Central memory CD4-positive, alpha-beta T cell (primary cell): ENCODE data around the gene FKTN.

Experiments used
- DNase-seq: peaks from one replicate; pipeline ENCODE4 v3.0.0; 2022

Gene FKTN

GRCh38 chr9:105633411-105633810 is 75.5 kb downstream of the FKTN start:
- no peak for DNase-seq

DNA sequence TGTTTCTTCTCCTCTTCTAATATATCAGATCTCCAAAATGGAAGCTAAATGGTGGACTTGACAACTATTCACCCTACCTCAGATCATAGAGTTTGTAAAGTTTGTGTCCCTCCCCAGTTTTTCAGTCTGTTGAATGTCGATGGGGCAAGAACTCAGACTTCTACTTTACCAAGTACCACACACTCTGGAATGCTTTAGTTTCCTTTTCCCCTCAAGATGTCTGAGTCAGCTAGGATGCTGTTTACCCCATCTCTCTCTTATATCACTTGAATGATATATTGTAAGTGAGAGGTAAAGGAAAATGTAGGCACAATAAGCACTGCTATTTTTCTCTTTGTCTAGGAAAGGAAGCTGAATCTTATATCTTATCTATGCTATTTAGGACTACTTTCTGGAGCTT is 78.4 kb downstream of the FKTN start:
- no peak for DNase-seq

- no peak for DNase-seq
Observed at GRCh38 chr9:105637787-105638395, 80.0 kb downstream of the FKTN start.

- DNase-seq = no peak
Observed at GRCh38 chr9:105639936-105640335, 82.0 kb downstream of the FKTN start.

- DNase-seq = no peak
Observed at GRCh38 chr9:105643795-105644194, 85.9 kb downstream of the FKTN start.

GRCh38 chr9:105646879-105647594 is 89.1 kb downstream of the FKTN start:
- DNase-seq = no peak

DNA sequence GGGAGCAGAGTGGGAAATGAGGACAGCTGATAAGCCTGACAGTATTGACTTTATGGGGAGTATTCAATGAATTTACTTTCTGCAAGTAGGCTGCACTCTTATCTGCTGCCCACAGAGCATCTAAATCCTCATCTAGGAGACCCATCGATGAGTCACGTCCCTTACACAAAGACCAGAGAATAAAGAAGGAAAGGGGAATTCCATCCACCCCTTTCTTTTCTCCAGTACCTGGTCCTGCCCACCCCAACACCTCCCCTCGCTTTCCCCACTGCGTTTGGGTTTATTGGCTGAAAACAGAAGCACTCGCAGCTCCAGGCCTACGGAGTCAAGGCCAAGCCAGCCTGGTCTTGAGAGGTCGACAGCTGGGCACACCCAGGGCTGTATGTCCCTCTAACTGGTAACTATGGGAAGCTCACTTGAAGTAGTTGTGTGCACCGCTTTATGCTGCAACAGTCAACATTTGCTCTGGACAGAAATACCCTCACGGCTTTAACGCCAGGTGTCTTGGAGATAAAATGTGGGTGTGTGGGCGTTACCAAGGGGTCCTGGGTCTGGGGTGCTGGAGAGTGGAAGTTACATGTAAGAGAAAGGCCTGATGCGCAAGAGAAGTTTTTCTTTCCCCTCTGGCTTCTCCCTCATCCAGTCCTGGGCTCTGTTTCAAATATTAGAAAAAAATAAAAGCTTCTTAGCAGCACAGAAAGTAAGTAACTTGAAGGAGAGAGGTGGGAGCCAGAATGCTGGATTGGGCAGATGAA is 89.8 kb downstream of the FKTN start:
- no peak for DNase-seq

DNA sequence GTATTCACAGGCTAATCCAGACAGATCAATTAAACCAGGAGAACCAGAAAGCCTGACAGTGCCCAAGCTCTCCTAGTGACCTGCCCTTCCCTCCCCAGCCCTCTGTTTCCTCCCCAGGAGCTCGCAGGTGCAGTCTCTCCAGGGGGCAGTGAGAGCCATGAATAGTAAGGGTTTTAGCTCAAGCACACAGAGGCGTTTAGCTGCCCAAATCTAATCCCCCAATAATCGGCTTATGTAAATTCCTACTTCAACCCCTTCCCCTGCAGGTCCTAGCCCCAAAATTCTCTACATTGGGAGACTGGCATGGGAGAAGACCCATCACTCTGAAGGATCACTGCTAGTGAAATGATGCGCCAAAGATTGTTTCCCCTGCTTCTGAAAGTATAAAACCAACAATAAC is 93.9 kb downstream of the FKTN start:
- DNase-seq = no peak

DNA sequence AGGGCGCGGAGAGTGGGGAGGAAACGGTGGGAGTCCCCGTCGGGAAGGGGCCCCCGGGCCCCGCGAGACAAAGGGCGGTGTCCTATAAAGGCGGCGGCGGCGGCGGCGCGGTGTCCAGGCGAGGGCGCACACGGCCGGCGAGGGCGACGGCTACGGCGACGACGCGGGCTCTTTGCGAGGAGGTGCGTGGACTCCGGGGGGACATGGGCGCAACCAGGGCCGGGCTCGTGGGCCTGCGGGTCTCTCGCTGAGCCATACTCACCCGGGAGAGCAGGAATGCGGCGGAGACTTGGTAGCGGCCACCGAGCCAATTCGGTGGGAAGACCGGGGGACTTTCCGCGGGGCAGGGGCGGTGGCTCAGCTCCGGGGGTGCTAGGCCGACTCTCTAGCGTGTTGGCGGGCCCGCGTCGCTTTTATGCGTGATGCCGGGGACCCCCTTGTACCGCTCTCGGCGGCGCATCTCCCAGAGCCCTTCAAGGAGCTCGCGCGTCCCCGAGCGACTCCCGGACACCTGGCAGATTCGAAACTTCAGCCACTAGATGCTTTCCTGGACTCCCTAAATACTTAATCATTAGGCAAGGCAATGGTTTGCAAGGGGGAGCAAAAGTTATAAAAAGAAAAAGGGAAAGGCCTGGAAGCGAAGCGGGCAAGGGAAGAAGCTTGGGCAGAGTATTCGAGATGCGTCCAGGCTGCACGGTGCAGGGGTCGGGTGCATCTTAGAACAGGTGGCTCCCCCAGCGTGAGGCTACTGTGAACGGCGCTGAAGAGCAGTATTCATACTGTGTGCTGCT is 98.4 kb downstream of the FKTN start:
- DNase-seq = no peak

- no peak for DNase-seq
Observed at GRCh38 chr9:105658351-105658750, 100.4 kb downstream of the FKTN start.

- no peak for DNase-seq
Observed at GRCh38 chr9:105661011-105661410, 103.1 kb downstream of the FKTN start.

DNA sequence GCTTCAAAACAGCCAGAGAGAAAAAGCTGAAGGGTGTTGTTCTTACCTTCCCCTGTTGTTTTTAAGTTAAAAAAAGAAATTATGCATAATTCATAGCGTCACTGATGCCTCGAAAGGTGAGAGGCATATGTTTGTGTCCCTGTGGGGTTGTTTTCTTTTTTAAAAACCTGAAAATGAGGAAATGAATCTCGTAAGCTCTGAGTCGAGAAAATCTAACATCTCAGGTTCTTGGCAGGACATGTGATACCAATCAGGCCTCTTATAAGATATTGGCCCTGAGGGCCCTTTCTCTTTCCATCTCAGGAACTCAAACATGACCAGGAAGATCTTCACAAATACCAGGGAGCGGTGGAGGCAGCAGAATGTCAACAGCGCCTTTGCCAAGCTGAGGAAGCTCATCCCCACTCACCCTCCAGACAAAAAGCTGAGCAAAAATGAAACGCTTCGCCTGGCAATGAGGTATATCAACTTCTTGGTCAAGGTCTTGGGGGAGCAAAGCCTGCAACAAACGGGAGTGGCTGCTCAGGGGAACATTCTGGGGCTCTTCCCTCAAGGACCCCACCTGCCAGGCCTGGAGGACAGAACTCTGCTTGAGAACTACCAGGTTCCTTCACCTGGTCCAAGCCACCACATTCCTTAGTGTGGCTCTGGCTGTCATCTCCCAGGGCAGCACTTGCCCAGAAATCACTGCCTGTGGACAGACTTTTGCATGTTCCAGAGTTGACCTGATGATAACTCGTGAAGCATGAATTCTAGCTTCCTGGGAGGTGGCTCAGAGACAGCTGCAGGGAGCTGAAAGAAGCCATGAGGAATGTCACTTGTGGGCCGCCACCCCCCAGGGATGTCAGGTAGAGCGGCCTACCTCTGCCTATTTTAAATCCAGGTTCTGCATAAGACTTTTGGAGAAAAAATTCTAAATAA is 104.5 kb downstream of the FKTN start, which contains the start of gene TAL2:
TAL2 (plus strand) TSS at position 274 of the 921 bp plus-strand sequence; CDS start at position 314, 40 bp downstream.
- no peak for DNase-seq

DNA sequence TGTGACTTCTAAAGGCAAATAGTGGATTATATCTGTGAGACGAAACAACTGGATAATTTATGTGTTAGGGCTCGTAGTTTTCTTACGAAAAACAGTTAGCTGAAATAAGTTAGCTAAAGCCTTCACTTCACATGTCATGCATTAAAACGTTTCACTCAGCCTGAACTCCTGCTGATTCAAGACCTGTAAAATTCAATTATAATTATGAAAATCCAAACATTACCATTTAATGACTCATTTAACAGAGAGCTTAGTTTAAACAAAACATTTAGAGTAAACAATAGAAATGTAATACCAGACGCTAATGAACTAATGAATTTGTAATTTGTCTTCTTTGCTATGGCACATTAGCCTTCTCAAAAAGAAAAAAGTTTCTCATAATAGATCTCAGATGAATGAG is 106.0 kb downstream of the FKTN start:
- no peak for DNase-seq

- no peak for DNase-seq
Observed at GRCh38 chr9:105667867-105668266, 109.9 kb downstream of the FKTN start.

- no peak for DNase-seq
Observed at GRCh38 chr9:105670315-105670714, 112.4 kb downstream of the FKTN start.

GRCh38 chr9:105670775-105671174 is 112.8 kb downstream of the FKTN start:
- no peak for DNase-seq

- no peak for DNase-seq
Observed at GRCh38 chr9:105672711-105673234, 114.8 kb downstream of the FKTN start.

DNA sequence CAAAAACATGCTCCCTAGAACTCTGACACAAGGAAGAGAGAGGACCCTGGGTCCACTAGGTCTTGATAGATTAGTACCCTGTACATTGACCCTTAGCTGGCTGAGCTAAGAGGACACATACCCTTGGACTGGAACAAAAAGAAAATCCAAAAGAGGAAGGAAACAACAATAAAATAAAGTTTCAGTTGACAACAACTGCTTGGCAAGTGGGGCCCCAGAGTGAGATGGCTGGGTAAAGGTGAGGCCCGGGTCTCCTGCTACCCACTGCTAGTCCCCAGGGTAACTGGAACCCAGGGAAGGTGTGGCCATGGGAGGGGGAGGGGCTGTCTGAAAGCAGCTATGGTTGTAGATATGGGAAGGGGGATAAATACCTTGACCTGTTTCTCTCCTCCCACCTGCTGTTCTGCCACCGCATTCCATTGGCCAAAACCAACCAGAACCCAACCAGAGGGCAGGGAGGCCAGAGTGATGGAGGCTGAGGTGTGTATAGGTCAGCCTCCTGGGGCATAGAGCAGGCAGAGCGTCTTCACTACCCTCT is 116.0 kb downstream of the FKTN start:
- DNase-seq = no peak

GRCh38 chr9:105676351-105676923 is 118.5 kb downstream of the FKTN start:
- no peak for DNase-seq

GRCh38 chr9:105678163-105678562 is 120.2 kb downstream of the FKTN start:
- no peak for DNase-seq

GRCh38 chr9:105678781-105679180 is 120.8 kb downstream of the FKTN start:
- DNase-seq = no peak
